HEK293 (cell line): Measurements from ENCODE around the gene LRRFIP1.

Experiments
- EGR2 ChIP-seq: fragments of 450-650 bp; formaldehyde crosslinking; IDR thresholded peaks from 2 replicates; pipeline ENCODE4 v1.5.1; 2016; ENCODE audit warnings: low read depth, missing biosample characterization, missing genetic modification characterization
- HOXD13 ChIP-seq: sonication (generic); formaldehyde crosslinking; IDR thresholded peaks from 2 replicates; pipeline ENCODE4 v1.8.0; 2022; ENCODE audit warnings: missing genetic modification reagents, borderline replicate concordance
- IKZF3 ChIP-seq: fragments of 450-650 bp; IDR thresholded peaks from 2 replicates; pipeline ENCODE4 v1.5.0; 2018; ENCODE audit warnings: missing biosample characterization, mild to moderate bottlenecking, missing genetic modification characterization, moderate library complexity
- KLF9 ChIP-seq: fragments of 450-650 bp; formaldehyde crosslinking; IDR thresholded peaks from 2 replicates; pipeline ENCODE4 v1.5.1; 2016; ENCODE audit warnings: missing biosample characterization, missing genetic modification characterization, low read depth
- OSR2 ChIP-seq: fragments of 450-650 bp; formaldehyde crosslinking; IDR thresholded peaks from 2 replicates; pipeline ENCODE4 v1.5.1; 2016; ENCODE audit warnings: missing biosample characterization, missing genetic modification characterization
- PRDM1 ChIP-seq: fragments of 450-650 bp; formaldehyde crosslinking; IDR thresholded peaks from 2 replicates; pipeline ENCODE4; 2016; ENCODE audit warnings: missing biosample characterization, missing genetic modification characterization
- REPIN1 ChIP-seq: fragments of 450-650 bp; formaldehyde crosslinking; IDR thresholded peaks from 2 replicates; pipeline ENCODE4 v1.5.1; 2017; ENCODE audit warnings: missing biosample characterization, missing genetic modification characterization, low read depth
- WT1 ChIP-seq: fragments of 450-650 bp; formaldehyde crosslinking; IDR thresholded peaks from 2 replicates; pipeline ENCODE4 v1.5.1; 2016; ENCODE audit warnings: missing biosample characterization, missing genetic modification characterization
- ZBTB17 ChIP-seq: fragments of 450-650 bp; formaldehyde crosslinking; IDR thresholded peaks from 2 replicates; pipeline ENCODE4 v1.5.1; 2016; ENCODE audit warnings: missing biosample characterization, missing genetic modification characterization
- ZNF10 ChIP-seq: fragments of 450-650 bp; formaldehyde crosslinking; IDR thresholded peaks from 2 replicates; pipeline ENCODE4 v1.5.1; 2017; ENCODE audit warnings: missing biosample characterization, missing genetic modification characterization
- ZNF121 ChIP-seq: fragments of 450-650 bp; formaldehyde crosslinking; IDR thresholded peaks from 2 replicates; pipeline ENCODE4 v1.5.1; 2016; ENCODE audit warnings: missing biosample characterization, missing genetic modification characterization
- ZNF211 ChIP-seq: fragments of 450-650 bp; formaldehyde crosslinking; IDR thresholded peaks from 2 replicates; pipeline ENCODE4 v1.5.1; 2016; ENCODE audit warnings: low read depth, missing biosample characterization, missing genetic modification characterization
- ZNF292 ChIP-seq: fragments of 450-650 bp; formaldehyde crosslinking; IDR thresholded peaks from 2 replicates; pipeline ENCODE4 v1.5.1; 2016; ENCODE audit warnings: low read depth, missing biosample characterization, missing genetic modification characterization, borderline replicate concordance
- ZNF544 ChIP-seq: fragments of 450-650 bp; formaldehyde crosslinking; IDR thresholded peaks from 2 replicates; pipeline ENCODE4 v1.5.0; 2017; ENCODE audit warnings: missing biosample characterization, missing genetic modification characterization
- ZNF561 ChIP-seq: fragments of 450-650 bp; IDR thresholded peaks from 2 replicates; pipeline ENCODE4 v1.5.1; 2018; ENCODE audit warnings: missing biosample characterization, missing genetic modification characterization, borderline replicate concordance
- ZNF585B ChIP-seq: fragments of 450-650 bp; formaldehyde crosslinking; IDR thresholded peaks from 2 replicates; pipeline ENCODE4 v1.5.1; 2016; ENCODE audit warnings: missing biosample characterization, missing genetic modification characterization
- ZNF610 ChIP-seq: fragments of 450-650 bp; formaldehyde crosslinking; IDR thresholded peaks from 2 replicates; pipeline ENCODE4 v1.5.1; 2016; ENCODE audit warnings: missing biosample characterization, missing genetic modification characterization, borderline replicate concordance
- ZNF623 ChIP-seq: fragments of 450-650 bp; formaldehyde crosslinking; IDR thresholded peaks from 2 replicates; pipeline ENCODE4 v1.5.1; 2016; ENCODE audit warnings: missing biosample characterization, missing genetic modification characterization
- ZNF701 ChIP-seq: fragments of 450-650 bp; formaldehyde crosslinking; IDR thresholded peaks from 2 replicates; pipeline ENCODE4 v1.5.1; 2016; ENCODE audit warnings: missing biosample characterization, missing genetic modification characterization
- ZNF707 ChIP-seq: fragments of 450-650 bp; formaldehyde crosslinking; IDR thresholded peaks from 2 replicates; pipeline ENCODE4 v1.5.1; 2016; ENCODE audit warnings: missing biosample characterization, missing genetic modification characterization
- ZNF768 ChIP-seq: fragments of 450-650 bp; formaldehyde crosslinking; IDR thresholded peaks from 2 replicates; pipeline ENCODE4 v1.5.1; 2018; ENCODE audit warnings: missing biosample characterization, mild to moderate bottlenecking, missing genetic modification characterization
- ZNF777 ChIP-seq: fragments of 450-650 bp; formaldehyde crosslinking; IDR thresholded peaks from 2 replicates; pipeline ENCODE4 v1.5.1; 2017; ENCODE audit warnings: missing biosample characterization, missing genetic modification characterization, borderline replicate concordance
- TF ChIP-seq, protein P1 (sequence below): fragments of 450-650 bp; formaldehyde crosslinking; IDR thresholded peaks from 2 replicates; pipeline ENCODE4 v1.5.1; 2016; ENCODE audit warnings: missing biosample characterization, missing genetic modification characterization
- TF ChIP-seq, protein P2 (sequence below): fragments of 450-650 bp; formaldehyde crosslinking; IDR thresholded peaks from 2 replicates; pipeline ENCODE4 v1.5.1; 2017; ENCODE audit warnings: missing biosample characterization, missing genetic modification characterization
- TF ChIP-seq, protein P3 (sequence below): fragments of 450-650 bp; formaldehyde crosslinking; IDR thresholded peaks from 2 replicates; pipeline ENCODE4 v1.5.1; 2016; ENCODE audit warnings: missing biosample characterization, missing genetic modification characterization
- TF ChIP-seq, protein P4 (sequence below): fragments of 450-650 bp; formaldehyde crosslinking; IDR thresholded peaks from 2 replicates; pipeline ENCODE4 v1.5.1; 2016; ENCODE audit warnings: missing biosample characterization, missing genetic modification characterization
- TF ChIP-seq, protein P5 (sequence below): fragments of 450-650 bp; formaldehyde crosslinking; IDR thresholded peaks from 2 replicates; pipeline ENCODE4 v1.5.1; 2016; ENCODE audit warnings: missing biosample characterization, missing genetic modification characterization
- TF ChIP-seq, protein P6 (sequence below): fragments of 450-650 bp; formaldehyde crosslinking; IDR thresholded peaks from 2 replicates; pipeline ENCODE4 v1.5.1; 2016; ENCODE audit warnings: missing biosample characterization, missing genetic modification characterization
- TF ChIP-seq, protein P7 (sequence below): fragments of 450-650 bp; formaldehyde crosslinking; IDR thresholded peaks from 2 replicates; pipeline ENCODE4 v1.5.1; 2017; ENCODE audit warnings: missing biosample characterization, missing genetic modification characterization

LRRFIP1 gene

DNA sequence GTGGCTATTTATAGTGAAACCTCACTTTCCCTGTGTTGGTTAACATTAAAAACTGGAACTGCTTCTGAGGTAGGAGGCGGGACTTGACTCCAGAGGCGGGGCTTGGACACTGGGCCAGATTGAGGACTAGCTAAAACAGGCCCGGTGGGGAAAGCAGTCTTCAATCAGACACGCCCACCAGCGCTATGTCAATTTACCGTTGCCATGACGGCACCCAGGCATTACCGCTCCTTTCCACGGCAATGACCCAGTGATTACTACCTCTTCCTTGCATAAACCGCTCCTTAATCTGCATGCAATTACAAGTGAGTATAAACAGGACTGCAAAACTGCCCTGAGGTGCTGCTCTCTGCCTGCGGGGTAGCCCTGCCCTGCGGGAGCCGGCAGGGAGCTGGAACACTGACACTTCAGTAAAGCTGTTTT, 35.3 kb downstream of the LRRFIP1 start (continued):
- TF ChIP-seq OSR2 (tag by site-specific recombination): peak; percentile 97
- TF ChIP-seq ZNF561 (tag by site-specific recombination): no peak
- TF ChIP-seq WT1 (tag by site-specific recombination): peak; percentile 39; the same call in 1 of the 2 replicates
- TF ChIP-seq, protein P1, sequence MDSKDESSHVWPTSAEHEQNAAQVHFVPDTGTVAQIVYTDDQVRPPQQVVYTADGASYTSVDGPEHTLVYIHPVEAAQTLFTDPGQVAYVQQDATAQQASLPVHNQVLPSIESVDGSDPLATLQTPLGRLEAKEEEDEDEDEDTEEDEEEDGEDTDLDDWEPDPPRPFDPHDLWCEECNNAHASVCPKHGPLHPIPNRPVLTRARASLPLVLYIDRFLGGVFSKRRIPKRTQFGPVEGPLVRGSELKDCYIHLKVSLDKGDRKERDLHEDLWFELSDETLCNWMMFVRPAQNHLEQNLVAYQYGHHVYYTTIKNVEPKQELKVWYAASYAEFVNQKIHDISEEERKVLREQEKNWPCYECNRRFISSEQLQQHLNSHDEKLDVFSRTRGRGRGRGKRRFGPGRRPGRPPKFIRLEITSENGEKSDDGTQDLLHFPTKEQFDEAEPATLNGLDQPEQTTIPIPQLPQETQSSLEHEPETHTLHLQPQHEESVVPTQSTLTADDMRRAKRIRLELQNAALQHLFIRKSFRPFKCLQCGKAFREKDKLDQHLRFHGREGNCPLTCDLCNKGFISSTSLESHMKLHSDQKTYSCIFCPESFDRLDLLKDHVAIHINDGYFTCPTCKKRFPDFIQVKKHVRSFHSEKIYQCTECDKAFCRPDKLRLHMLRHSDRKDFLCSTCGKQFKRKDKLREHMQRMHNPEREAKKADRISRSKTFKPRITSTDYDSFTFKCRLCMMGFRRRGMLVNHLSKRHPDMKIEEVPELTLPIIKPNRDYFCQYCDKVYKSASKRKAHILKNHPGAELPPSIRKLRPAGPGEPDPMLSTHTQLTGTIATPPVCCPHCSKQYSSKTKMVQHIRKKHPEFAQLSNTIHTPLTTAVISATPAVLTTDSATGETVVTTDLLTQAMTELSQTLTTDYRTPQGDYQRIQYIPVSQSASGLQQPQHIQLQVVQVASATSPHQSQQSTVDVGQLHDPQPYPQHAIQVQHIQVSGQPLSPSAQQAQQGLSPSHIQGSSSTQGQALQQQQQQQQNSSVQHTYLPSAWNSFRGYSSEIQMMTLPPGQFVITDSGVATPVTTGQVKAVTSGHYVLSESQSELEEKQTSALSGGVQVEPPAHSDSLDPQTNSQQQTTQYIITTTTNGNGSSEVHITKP: no peak
- TF ChIP-seq ZNF707: no peak
- TF ChIP-seq ZNF211 (tag by site-specific recombination): no peak
- TF ChIP-seq PRDM1 (tag by site-specific recombination): peak; percentile 21; the same call in 1 of the 2 replicates
- TF ChIP-seq ZNF623: no peak
- TF ChIP-seq, protein P2, sequence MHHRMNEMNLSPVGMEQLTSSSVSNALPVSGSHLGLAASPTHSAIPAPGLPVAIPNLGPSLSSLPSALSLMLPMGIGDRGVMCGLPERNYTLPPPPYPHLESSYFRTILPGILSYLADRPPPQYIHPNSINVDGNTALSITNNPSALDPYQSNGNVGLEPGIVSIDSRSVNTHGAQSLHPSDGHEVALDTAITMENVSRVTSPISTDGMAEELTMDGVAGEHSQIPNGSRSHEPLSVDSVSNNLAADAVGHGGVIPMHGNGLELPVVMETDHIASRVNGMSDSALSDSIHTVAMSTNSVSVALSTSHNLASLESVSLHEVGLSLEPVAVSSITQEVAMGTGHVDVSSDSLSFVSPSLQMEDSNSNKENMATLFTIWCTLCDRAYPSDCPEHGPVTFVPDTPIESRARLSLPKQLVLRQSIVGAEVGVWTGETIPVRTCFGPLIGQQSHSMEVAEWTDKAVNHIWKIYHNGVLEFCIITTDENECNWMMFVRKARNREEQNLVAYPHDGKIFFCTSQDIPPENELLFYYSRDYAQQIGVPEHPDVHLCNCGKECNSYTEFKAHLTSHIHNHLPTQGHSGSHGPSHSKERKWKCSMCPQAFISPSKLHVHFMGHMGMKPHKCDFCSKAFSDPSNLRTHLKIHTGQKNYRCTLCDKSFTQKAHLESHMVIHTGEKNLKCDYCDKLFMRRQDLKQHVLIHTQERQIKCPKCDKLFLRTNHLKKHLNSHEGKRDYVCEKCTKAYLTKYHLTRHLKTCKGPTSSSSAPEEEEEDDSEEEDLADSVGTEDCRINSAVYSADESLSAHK (tag by site-specific recombination): 0 out of 2 replicates have a peak, but pooled peaks have one; percentile 32
- peak; percentile 98 for TF ChIP-seq ZNF610 (tag by site-specific recombination)
- no peak for TF ChIP-seq EGR2 (tag by site-specific recombination)
- no peak for TF ChIP-seq ZNF544 (tag by site-specific recombination)
- TF ChIP-seq ZNF10 (tag by site-specific recombination): no peak
- TF ChIP-seq ZNF292 (tag by site-specific recombination): no peak
- no peak for TF ChIP-seq ZNF585B (tag by site-specific recombination)
- peak; percentile 51; the same call in 1 of the 2 replicates for TF ChIP-seq IKZF3 (tag by site-specific recombination)
- peak; percentile 76; the same call in 1 of the 2 replicates for TF ChIP-seq ZNF121 (tag by site-specific recombination)
- TF ChIP-seq ZNF701 (tag by site-specific recombination): no peak
- TF ChIP-seq, protein P3, sequence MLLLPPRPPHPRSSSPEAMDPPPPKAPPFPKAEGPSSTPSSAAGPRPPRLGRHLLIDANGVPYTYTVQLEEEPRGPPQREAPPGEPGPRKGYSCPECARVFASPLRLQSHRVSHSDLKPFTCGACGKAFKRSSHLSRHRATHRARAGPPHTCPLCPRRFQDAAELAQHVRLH (tag by site-specific recombination): no peak
- TF ChIP-seq ZNF768 (tag by site-specific recombination): no peak
- no peak for TF ChIP-seq HOXD13 (CRISPR knock-in tag)
- TF ChIP-seq, protein P4, sequence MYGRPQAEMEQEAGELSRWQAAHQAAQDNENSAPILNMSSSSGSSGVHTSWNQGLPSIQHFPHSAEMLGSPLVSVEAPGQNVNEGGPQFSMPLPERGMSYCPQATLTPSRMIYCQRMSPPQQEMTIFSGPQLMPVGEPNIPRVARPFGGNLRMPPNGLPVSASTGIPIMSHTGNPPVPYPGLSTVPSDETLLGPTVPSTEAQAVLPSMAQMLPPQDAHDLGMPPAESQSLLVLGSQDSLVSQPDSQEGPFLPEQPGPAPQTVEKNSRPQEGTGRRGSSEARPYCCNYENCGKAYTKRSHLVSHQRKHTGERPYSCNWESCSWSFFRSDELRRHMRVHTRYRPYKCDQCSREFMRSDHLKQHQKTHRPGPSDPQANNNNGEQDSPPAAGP: peak; percentile 46; the same call in 1 of the 2 replicates
- TF ChIP-seq KLF9 (tag by site-specific recombination): peak; percentile 91
- TF ChIP-seq ZBTB17 (tag by site-specific recombination): peak; percentile 84
- TF ChIP-seq, protein P5, sequence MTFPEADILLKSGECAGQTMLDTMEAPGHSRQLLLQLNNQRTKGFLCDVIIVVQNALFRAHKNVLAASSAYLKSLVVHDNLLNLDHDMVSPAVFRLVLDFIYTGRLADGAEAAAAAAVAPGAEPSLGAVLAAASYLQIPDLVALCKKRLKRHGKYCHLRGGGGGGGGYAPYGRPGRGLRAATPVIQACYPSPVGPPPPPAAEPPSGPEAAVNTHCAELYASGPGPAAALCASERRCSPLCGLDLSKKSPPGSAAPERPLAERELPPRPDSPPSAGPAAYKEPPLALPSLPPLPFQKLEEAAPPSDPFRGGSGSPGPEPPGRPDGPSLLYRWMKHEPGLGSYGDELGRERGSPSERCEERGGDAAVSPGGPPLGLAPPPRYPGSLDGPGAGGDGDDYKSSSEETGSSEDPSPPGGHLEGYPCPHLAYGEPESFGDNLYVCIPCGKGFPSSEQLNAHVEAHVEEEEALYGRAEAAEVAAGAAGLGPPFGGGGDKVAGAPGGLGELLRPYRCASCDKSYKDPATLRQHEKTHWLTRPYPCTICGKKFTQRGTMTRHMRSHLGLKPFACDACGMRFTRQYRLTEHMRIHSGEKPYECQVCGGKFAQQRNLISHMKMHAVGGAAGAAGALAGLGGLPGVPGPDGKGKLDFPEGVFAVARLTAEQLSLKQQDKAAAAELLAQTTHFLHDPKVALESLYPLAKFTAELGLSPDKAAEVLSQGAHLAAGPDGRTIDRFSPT (tag by site-specific recombination): no peak
- TF ChIP-seq ZNF777 (tag by site-specific recombination): no peak
- TF ChIP-seq REPIN1 (tag by site-specific recombination): no peak
- TF ChIP-seq, protein P6, sequence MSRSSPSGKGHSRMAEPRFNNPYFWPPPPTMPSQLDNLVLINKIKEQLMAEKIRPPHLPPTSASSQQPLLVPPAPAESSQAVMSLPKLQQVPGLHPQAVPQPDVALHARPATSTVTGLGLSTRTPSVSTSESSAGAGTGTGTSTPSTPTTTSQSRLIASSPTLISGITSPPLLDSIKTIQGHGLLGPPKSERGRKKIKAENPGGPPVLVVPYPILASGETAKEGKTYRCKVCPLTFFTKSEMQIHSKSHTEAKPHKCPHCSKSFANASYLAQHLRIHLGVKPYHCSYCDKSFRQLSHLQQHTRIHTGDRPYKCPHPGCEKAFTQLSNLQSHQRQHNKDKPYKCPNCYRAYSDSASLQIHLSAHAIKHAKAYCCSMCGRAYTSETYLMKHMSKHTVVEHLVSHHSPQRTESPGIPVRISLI (tag by site-specific recombination): no peak
- TF ChIP-seq, protein P7, sequence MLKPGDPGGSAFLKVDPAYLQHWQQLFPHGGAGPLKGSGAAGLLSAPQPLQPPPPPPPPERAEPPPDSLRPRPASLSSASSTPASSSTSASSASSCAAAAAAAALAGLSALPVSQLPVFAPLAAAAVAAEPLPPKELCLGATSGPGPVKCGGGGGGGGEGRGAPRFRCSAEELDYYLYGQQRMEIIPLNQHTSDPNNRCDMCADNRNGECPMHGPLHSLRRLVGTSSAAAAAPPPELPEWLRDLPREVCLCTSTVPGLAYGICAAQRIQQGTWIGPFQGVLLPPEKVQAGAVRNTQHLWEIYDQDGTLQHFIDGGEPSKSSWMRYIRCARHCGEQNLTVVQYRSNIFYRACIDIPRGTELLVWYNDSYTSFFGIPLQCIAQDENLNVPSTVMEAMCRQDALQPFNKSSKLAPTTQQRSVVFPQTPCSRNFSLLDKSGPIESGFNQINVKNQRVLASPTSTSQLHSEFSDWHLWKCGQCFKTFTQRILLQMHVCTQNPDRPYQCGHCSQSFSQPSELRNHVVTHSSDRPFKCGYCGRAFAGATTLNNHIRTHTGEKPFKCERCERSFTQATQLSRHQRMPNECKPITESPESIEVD: peak; percentile 41
